Uterus (tissue), 2 donors: Measurements from ENCODE around the gene SLC5A12.

Source experiments
- CTCF ChIP-seq, 4 experiments: fragments of 200-600 bp in 2 of 4; fragments of 450-650 bp in 2 of 4; sonication (generic) in 2 of 4; IDR thresholded peaks; one replicate each; pipeline ENCODE4 v1.5.1; 2016 to 2019; ENCODE audit warnings: antibody characterized with exemption in 4 of 4, mild to moderate bottlenecking in 2 of 4, moderate library complexity in 1 of 4
- POLR2A ChIP-seq, 2 donors: fragments of 450-650 bp; IDR thresholded peaks; one replicate each; pipeline ENCODE4 v1.6.1; 2016; ENCODE audit warnings: antibody characterized with exemption in 2 of 2, mild to moderate bottlenecking in 1 of 2, moderate library complexity in 1 of 2

DNA sequence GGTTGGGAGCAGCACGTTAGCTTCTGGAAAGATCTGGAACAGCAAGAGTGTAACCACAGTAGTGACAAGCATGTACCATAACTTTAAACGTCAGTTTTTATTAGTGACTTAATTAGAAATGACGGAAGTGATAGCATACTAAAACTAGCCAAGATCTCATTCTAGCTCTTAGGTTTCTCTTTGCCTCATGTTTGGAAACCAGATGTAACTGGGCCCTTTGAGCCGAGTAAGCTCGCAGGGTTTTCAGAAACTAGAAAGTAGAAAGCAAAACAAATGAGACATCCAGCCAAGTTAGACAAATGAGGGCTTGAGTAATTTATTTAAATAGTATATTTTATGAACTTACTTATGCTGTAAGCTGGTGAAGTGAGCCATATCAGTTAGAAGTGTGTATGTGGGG, 40.2 kb upstream of the SLC5A12 start:
- TF ChIP-seq CTCF (IDR thresholded peaks at IDR 0.05) (no peak), POLR2A (IDR thresholded peaks at IDR 0.05) (no peak)
